ENCODE measurements around the gene P3R3URF. TPM values are rescaled to one million over a fixed set of nuclear protein-coding genes. Genes with fewer than 3 reads are reported as not detected.

Gene P3R3URF
- total and polyA plus RNA-seq, 4 donors = not detected

DNA sequence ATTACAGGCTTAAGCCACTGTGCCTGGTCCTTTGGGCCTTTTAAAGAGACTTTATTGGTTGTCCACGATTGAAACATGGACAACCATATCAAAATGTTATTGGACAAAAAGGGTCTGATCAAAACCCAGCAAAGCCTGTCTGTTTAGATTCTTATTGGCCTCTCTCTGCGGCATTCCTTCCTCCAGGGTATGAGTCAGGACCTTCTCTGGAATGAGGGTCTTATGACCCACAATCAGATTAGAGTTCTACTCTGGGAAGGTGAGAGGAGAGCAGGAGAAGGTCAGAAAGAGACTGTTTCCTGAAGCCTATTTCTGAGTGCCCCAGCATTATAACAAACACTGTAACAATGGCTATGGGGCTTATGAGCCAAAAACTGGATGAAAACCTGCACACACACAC, 34.8 kb upstream of the P3R3URF start:
- Histone ChIP-seq H3K4me3 (ENCODE audit: low read depth, low read length) (no peak overlapping the region), H3K36me3 (ENCODE audit: control insufficient read depth, insufficient read depth, low read length) (peaks cover 2% of the 10 kb centered on the region), H3K4me1 (ENCODE audit: control insufficient read depth, insufficient read depth, low read length) (peaks cover 3% of the 10 kb centered on the region), H3K27ac (ENCODE audit: low read depth, low read length) (no peak overlapping the region), H3K27me3 (ENCODE audit: control insufficient read depth, insufficient read depth, low read length) (no peaks in the 10 kb centered on the region), H3K9me3 (ENCODE audit: control insufficient read depth, insufficient read depth, low read length) (no peaks in the 10 kb centered on the region)
- 100% methylated on average over 1 of the region's 2 CpGs for WGBS (ENCODE audit: insufficient coverage)
- DNase-seq (ENCODE audit: low read depth in 4 of 6, low spot score in 6 of 6) = no peak

DNA sequence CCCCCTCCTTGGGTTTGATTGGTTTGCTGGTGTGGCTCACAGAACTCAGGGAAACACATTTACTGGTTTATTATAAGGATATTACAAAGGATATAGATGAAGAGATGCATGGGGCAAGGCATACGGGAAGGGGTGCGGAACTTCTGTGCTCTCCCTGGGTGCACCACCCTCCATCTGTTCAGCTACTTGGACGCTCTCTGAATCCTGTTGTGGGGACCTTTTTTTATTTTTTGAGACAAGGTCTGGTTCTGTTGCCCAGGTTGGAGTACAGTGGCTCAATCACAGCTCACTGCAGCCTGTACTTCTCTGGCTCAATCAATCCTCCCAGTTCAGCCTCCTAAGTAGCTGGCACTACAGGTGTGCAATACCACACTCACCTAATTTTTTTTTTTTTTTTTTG, 34.3 kb upstream of the P3R3URF start:
- H3K9me3 ChIP-seq (ENCODE audit: control insufficient read depth, insufficient read depth, low read length) = no peaks in the 10 kb centered on the region
- WGBS (ENCODE audit: insufficient coverage) = no CpG with 5 or more reads among the region's 3 CpGs
- no peaks in the 10 kb centered on the region for H3K27me3 ChIP-seq (ENCODE audit: control insufficient read depth, insufficient read depth, low read length)
- no peak overlapping the region for H3K27ac ChIP-seq (ENCODE audit: low read depth, low read length)
- no peak overlapping the region for H3K4me3 ChIP-seq (ENCODE audit: low read depth, low read length)
- DNase-seq (ENCODE audit: low read depth in 4 of 6, low spot score in 6 of 6) = no peak
- H3K4me1 ChIP-seq (ENCODE audit: control insufficient read depth, insufficient read depth, low read length) = peaks cover 8% of the 10 kb centered on the region
- H3K36me3 ChIP-seq (ENCODE audit: control insufficient read depth, insufficient read depth, low read length) = peaks cover 2% of the 10 kb centered on the region

DNA sequence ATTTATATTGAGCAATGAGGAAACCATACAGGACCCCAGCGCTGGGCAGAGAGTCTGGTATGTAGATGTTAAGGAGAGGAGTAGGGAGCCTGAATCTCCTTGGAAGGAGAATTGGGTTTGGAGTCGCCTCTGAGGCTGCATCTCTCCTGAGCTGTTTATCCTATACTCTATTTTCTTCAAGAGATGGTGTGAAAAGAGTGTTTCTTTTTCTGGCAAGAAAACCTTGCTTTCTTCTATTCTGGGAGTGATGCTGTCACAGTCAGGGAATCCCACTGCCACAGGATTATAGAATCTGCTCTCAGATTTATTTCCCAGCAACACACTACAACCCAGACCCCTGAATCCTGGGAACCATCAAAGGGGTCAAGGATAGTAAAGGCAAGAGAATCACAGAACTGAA, 30.1 kb upstream of the P3R3URF start:
- peaks cover 38% of the 10 kb centered on the region for H3K4me1 ChIP-seq (ENCODE audit: control insufficient read depth, insufficient read depth, low read length)
- no peak overlapping the region for H3K4me3 ChIP-seq (ENCODE audit: low read depth, low read length)
- H3K9me3 ChIP-seq (ENCODE audit: control insufficient read depth, insufficient read depth, low read length) = no peaks in the 10 kb centered on the region
- peak in 1 of 6 donors; percentile 42 for DNase-seq (ENCODE audit: low read depth in 4 of 6, low spot score in 6 of 6)
- H3K27ac ChIP-seq (ENCODE audit: low read depth, low read length) = no peak overlapping the region
- H3K36me3 ChIP-seq (ENCODE audit: control insufficient read depth, insufficient read depth, low read length) = peaks cover 2% of the 10 kb centered on the region
- WGBS (ENCODE audit: insufficient coverage) = no CpG with 5 or more reads among the region's 2 CpGs
- no peaks in the 10 kb centered on the region for H3K27me3 ChIP-seq (ENCODE audit: control insufficient read depth, insufficient read depth, low read length)

DNA sequence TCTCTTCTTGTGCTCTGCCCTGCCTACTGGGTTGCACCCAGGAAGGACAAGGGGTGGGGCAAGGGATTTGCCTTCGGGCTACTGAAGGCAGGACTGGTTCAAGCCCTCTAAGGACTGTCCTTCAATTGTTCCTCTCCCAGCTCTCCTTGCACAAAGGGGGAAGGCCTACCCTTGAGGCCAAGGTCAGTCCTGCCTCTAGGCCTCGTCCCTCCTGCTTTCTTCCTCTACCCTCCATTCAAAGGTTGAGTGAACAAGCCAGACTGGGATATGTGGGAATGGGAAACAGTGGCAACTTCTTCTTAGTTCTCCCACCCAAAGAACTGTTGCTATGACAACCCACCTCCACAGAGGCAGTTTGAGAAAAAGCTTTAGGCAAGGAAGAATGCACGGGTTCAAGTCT, 29.5 kb upstream of the P3R3URF start:
- Histone ChIP-seq H3K4me1 (ENCODE audit: control insufficient read depth, insufficient read depth, low read length) (peaks cover 38% of the 10 kb centered on the region), H3K4me3 (ENCODE audit: low read depth, low read length) (no peak overlapping the region), H3K9me3 (ENCODE audit: control insufficient read depth, insufficient read depth, low read length) (no peaks in the 10 kb centered on the region), H3K36me3 (ENCODE audit: control insufficient read depth, insufficient read depth, low read length) (peaks cover 2% of the 10 kb centered on the region), H3K27ac (ENCODE audit: low read depth, low read length) (no peak overlapping the region), H3K27me3 (ENCODE audit: control insufficient read depth, insufficient read depth, low read length) (no peaks in the 10 kb centered on the region)
- 50% methylated on average over 1 of the region's 3 CpGs for WGBS (ENCODE audit: insufficient coverage)
- DNase-seq (ENCODE audit: low read depth in 4 of 6, low spot score in 6 of 6) = no peak

DNA sequence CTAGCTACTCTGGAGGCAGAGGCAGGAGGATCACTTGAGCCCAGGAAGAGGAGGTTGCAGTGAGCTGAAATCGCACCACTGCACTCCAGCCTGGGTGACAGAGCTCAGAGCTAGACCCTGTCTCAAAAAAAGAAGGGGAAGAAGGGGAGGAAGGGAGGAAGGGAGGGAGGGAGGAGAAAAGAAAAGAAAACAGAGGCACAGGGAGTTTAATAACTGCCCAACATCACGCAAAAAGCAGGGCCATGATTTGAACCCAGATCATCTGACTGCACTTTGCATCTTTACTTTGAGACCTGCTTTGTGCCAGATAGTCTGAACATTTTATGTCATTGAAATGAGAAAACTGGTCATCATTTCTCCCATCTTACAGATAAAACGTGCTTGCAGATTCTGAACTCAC, 28.9 kb upstream of the P3R3URF start:
- H3K36me3 ChIP-seq (ENCODE audit: control insufficient read depth, insufficient read depth, low read length) = peaks cover 2% of the 10 kb centered on the region
- DNase-seq (ENCODE audit: low read depth in 4 of 6, low spot score in 6 of 6) = no peak
- no peaks in the 10 kb centered on the region for H3K27me3 ChIP-seq (ENCODE audit: control insufficient read depth, insufficient read depth, low read length)
- no peak overlapping the region for H3K27ac ChIP-seq (ENCODE audit: low read depth, low read length)
- peaks cover 38% of the 10 kb centered on the region for H3K4me1 ChIP-seq (ENCODE audit: control insufficient read depth, insufficient read depth, low read length)
- H3K4me3 ChIP-seq (ENCODE audit: low read depth, low read length) = no peak overlapping the region
- WGBS (ENCODE audit: insufficient coverage) = 91% methylated on average over 2 of the region's 3 CpGs
- H3K9me3 ChIP-seq (ENCODE audit: control insufficient read depth, insufficient read depth, low read length) = no peaks in the 10 kb centered on the region

DNA sequence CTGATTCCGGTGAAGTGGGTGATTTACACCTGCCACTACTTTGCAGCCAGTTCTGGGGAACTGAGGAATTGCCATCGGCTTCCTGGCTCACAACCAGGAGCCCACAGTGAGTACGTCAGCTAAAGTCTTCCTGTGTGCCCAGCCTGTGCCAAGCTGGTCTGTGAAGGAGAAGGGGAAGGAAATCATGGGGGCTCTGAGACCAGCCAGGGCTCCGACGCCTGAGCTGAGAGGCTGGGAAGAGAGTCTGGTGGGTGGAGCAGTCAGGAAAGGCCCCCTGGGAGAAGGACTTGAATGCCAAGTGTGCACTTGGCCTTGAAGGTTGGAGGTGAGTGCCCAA, 28.1 kb upstream of the P3R3URF start:
- H3K9me3 ChIP-seq (ENCODE audit: control insufficient read depth, insufficient read depth, low read length) = no peaks in the 10 kb centered on the region
- H3K27me3 ChIP-seq (ENCODE audit: control insufficient read depth, insufficient read depth, low read length) = no peaks in the 10 kb centered on the region
- H3K27ac ChIP-seq (ENCODE audit: low read depth, low read length) = peak overlapping the region; percentile 63
- 30% methylated on average over 5 of the region's 5 CpGs for WGBS (ENCODE audit: insufficient coverage)
- H3K4me3 ChIP-seq (ENCODE audit: low read depth, low read length) = peak overlapping the region; percentile 85
- DNase-seq (ENCODE audit: low read depth in 4 of 6, low spot score in 6 of 6) = peak in 1 of 6 donors; percentile 34
- H3K4me1 ChIP-seq (ENCODE audit: control insufficient read depth, insufficient read depth, low read length) = peaks cover 38% of the 10 kb centered on the region
- H3K36me3 ChIP-seq (ENCODE audit: control insufficient read depth, insufficient read depth, low read length) = peaks cover 2% of the 10 kb centered on the region

DNA sequence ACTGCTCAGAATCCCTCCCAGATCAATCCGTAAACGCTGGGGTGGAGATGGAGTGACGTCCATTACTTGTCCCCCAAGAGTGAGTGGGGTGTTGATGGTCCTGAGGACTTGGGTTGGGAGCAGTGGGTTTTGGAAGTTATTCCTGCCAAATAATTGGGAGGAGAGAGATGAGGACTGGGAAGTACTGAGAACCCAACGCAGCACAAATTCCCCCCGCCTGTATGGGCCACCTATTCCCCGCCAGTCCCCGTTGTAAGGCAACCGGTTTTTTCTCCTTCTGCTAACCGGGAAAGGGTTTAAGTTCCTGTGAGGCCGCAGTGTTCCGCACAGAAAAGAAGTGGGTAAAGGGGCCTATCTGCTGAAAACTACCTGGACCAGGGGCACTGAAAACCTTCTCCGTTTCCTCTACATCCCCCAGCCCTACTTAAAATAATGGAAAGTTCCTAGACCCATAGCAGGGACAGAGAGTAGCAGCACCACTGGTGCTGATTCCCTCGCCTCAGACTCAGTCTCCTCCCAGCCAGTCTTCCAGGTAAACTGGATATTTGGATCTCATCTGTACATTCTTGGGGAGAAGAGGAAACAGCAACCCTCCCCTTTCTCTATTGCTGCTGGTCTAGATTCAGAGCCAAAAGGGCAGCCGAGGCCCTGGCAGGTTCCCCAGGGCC, 27.6 kb upstream of the P3R3URF start:
- Histone ChIP-seq H3K4me1 (ENCODE audit: control insufficient read depth, insufficient read depth, low read length) (peaks cover 42% of the 10 kb centered on the region), H3K27ac (ENCODE audit: low read depth, low read length) (peak overlapping the region; percentile 63), H3K9me3 (ENCODE audit: control insufficient read depth, insufficient read depth, low read length) (no peaks in the 10 kb centered on the region), H3K4me3 (ENCODE audit: low read depth, low read length) (peak overlapping the region; percentile 85), H3K36me3 (ENCODE audit: control insufficient read depth, insufficient read depth, low read length) (peaks cover 2% of the 10 kb centered on the region), H3K27me3 (ENCODE audit: control insufficient read depth, insufficient read depth, low read length) (no peaks in the 10 kb centered on the region)
- no peak for DNase-seq (ENCODE audit: low read depth in 4 of 6, low spot score in 6 of 6)
- WGBS (ENCODE audit: insufficient coverage) = 18% methylated on average over 9 of the region's 14 CpGs

DNA sequence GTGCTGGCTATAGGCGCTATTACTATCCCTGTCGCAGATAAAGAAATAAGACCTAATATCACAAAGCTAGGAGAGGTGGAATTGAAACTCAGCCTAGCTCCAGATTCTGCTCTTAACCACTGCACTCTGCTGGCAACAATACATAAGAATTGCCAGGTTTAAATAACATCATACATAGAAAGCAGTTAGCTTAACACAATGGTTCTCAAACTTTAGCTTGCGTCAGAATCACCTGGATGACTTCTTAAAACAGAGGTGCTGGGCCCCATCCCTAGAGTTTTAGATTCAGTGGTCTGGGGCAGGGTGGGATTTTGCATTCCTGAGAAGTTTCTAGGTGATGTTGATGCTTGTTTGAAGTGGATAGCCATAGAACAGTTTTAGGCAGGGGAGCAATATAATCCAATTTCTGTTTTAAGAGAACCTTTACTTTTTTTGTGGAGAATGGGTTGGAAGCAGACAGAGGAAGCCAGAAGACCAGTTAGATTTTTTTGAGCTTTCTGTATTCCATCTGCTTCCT, 23.0 kb upstream of the P3R3URF start:
- H3K4me3 ChIP-seq (ENCODE audit: low read depth, low read length) = peak overlapping the region; percentile 72

DNA sequence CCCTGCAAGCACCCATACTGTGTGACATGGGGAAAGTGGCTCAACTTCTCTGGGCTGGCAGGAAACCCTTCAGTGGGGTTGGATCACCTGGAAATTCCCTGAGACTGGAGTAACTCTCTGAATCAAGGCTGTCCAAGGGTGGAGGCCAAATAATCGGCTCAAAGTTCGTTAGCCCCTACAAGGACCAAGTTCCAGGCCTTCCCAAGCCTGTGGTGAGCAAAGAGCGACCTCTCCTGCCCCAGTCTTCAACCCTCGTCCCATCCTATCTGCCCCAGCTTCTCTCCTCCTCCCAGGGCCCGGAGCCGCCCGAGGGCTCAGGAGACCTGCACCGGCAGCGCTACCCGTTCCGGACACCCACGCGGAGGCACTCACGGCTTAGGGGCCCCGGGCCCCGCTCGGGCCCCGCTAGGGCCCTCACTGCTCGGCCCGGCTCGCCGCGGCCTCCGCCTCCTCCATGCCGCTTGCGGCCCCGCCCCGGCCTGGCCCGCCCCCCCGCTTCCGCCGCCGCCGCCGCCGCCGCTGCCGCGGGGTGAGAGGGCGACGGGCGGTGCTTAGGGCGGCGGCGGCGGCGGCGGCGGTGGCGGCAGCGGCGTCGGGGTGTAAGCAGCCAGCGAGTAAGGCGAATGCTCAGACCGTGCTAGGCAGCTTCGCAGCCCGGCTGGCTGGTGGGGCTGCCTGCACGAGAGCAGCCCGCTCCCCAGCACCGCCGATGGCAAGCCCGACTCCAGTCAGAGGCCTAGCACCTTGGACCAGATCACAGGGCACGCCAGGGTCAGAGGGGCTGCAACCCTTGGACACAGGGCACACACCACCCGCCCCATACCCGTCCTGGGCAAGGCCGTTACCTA, 21.9 kb upstream of the P3R3URF start, which contains the start of gene POMGNT1:
POMGNT1 (minus strand) TSS at position 471 of the 848 bp plus-strand sequence. CDS start 613 bp downstream, outside the sequence.
- H3K9me3 ChIP-seq (ENCODE audit: control insufficient read depth, insufficient read depth, low read length) = no peaks in the 10 kb centered on the region
- H3K4me3 ChIP-seq (ENCODE audit: low read depth, low read length) = peak within 1 kb of the TSS; percentile 81
- under 1% methylated on average over 64 of the region's 67 CpGs for WGBS (ENCODE audit: insufficient coverage)
- H3K27me3 ChIP-seq (ENCODE audit: control insufficient read depth, insufficient read depth, low read length) = no peaks in the 10 kb centered on the region
- H3K27ac ChIP-seq (ENCODE audit: low read depth, low read length) = peak within 1 kb of the TSS; percentile 71
- peaks cover 39% of the 10 kb centered on the region for H3K36me3 ChIP-seq (ENCODE audit: control insufficient read depth, insufficient read depth, low read length)
- H3K4me1 ChIP-seq (ENCODE audit: control insufficient read depth, insufficient read depth, low read length) = peaks cover 31% of the 10 kb centered on the region
- DNase-seq (ENCODE audit: low read depth in 4 of 6, low spot score in 6 of 6) = peak in 3 of 6 donors; percentile 43 to 85 (median 82)

More for the DNA sequence above, 23.0 kb upstream of the P3R3URF start:
- Histone ChIP-seq H3K27me3 (ENCODE audit: control insufficient read depth, insufficient read depth, low read length) (no peaks in the 10 kb centered on the region), H3K36me3 (ENCODE audit: control insufficient read depth, insufficient read depth, low read length) (peaks cover 28% of the 10 kb centered on the region), H3K9me3 (ENCODE audit: control insufficient read depth, insufficient read depth, low read length) (no peaks in the 10 kb centered on the region), H3K4me1 (ENCODE audit: control insufficient read depth, insufficient read depth, low read length) (peaks cover 41% of the 10 kb centered on the region), H3K27ac (ENCODE audit: low read depth, low read length) (no peak overlapping the region)
- WGBS (ENCODE audit: insufficient coverage) = no CpG with 5 or more reads among the region's 3 CpGs
- DNase-seq (ENCODE audit: low read depth in 4 of 6, low spot score in 6 of 6) = no peak

Measured in spinal cord (tissue), 10 donors.